ENCODE data around the gene FNDC3B.
"Not testable (repeated sequence)": the region's sequence is repeated elsewhere in the genome, so short reads cannot be mapped to it uniquely, and the experiment has no call there.

DNA sequence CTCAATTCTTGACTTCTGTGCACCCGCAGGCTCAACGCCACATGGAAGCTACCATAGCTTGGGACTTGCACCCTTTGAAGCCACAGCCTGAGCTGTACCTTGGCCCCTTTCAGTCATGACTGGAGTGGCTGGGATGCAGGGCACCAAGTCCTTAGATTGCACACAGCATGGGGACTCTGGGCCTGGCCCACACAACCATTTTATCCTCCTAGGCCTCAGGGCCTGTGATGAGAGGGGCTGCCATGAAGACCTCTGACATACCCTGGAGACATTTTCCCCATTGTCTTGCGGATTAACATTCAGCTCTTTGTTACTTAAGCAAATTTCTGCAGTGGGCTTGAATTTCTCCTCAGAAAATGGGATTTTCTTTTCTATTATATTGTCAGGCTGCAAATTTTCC, 203.1 kb downstream of the FNDC3B start:
- TF ChIP-seq, protein P1, sequence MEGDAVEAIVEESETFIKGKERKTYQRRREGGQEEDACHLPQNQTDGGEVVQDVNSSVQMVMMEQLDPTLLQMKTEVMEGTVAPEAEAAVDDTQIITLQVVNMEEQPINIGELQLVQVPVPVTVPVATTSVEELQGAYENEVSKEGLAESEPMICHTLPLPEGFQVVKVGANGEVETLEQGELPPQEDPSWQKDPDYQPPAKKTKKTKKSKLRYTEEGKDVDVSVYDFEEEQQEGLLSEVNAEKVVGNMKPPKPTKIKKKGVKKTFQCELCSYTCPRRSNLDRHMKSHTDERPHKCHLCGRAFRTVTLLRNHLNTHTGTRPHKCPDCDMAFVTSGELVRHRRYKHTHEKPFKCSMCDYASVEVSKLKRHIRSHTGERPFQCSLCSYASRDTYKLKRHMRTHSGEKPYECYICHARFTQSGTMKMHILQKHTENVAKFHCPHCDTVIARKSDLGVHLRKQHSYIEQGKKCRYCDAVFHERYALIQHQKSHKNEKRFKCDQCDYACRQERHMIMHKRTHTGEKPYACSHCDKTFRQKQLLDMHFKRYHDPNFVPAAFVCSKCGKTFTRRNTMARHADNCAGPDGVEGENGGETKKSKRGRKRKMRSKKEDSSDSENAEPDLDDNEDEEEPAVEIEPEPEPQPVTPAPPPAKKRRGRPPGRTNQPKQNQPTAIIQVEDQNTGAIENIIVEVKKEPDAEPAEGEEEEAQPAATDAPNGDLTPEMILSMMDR (conservative IDR thresholded peaks at IDR 0.05; ENCODE audit: low read length) = not testable (repeated sequence)
- TF ChIP-seq EZH2phosphoT487 (IDR thresholded peaks at IDR 0.05; ENCODE audit: borderline replicate concordance) = not testable (repeated sequence)

Measured in Loucy (cell line).